ENCODE data around the gene QTRT2.

Gene QTRT2

DNA sequence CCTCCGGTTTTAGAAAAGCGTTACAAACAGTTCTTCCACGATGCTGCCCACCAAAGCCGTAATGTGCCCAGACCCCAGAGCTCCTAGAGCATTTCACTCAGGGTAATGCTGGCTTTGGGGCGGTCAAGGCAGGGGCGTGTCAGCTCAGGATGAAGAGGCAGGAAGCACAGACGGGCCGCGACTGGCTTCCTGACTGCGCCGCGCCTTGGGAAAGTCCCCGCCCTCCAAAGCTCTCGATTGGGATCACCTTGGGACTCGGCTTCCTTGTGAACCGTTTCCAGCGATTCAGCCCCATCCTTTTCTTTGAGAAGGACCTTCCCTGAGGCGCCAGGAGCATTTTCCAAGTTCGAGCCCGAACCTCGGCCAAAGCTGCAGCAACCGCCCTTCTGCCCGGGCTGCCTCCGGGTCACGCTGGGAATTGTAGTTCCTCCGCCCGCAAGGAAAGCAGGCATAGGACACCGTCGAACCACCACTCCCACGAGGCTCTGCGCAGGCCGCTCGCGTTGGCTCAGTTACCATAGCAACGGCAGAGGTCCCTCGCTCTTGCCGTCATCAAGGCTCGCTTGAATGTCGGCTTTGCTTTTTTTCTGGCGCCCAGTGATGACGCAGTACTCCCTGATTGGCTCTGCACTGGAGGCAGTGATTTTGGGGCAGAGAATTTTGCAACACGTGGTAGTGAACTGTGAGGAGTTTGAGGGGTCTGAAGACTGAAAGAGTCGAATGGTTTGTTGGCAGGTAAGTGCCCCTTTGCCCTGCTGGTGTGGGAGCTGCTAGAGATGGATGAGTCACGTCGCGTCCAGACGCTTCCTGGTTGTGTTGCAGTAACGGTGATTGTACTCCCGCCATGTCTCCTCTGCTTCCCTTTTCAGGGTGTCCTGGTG is at the start of gene QTRT2, which contains the start of gene CCDC191:
QTRT2 (plus strand) TSS at position 608 of the 881 bp plus-strand sequence. CDS start 8,521 bp downstream, outside the sequence.
CCDC191 (minus strand) TSS at position 397 of the 881 bp plus-strand sequence; CDS start at position 337, 60 bp downstream.
- DNase-seq = peak; percentile 98

DNA sequence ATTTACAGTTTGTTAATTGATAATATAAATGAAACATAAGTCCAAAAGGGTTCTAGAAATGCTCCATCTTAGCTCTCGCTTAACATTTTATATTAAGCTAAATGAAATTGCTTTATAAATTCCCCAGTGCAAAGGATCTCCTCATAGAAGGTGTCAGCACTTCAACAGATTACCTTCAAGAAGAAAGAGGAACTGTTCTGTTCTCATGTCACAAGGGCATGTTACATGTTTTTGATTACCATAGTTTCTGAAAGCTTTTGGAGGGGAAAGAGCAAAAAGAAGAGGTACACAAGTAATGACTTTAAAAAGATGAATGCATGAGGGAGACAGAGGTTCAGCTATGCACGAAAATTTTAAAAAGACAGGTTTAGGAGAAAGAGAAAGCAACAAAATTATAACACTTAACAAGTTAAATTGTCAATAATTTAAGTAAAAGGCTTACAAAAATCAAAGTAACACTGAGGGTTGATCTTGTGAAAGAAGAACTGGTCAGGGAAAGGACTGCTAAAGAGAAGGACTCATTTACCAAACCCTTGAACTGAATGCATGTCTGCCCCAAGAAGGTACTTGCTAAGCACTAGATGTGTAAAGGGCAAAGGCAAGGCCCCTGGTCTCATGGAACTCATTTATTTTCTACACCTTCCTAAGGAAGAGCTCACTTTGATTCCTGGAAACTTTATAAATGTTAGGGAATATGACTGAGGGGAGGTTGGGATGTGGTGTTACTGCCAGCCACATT is 45.3 kb upstream of the QTRT2 start:
- no peak for DNase-seq

DNA sequence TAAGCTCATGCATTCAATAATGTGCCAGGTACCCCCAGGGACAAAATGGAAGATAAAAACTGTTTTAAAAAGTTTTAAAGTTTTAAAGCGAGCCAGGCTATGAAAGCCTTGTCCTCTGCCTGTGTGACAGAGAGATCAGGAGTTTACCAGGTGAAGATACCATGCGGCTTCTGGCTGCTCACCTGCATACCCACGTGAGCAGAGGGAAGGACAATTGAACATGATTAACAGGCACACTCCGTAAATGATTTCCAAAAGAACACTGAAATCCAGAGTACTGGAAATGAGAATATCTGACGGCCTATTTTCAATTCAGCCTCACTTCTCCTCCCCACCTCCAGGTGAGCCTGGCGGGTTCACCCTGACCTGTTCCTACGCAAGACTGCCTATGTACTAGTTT is 42.3 kb upstream of the QTRT2 start:
- DNase-seq = no peak

DNA sequence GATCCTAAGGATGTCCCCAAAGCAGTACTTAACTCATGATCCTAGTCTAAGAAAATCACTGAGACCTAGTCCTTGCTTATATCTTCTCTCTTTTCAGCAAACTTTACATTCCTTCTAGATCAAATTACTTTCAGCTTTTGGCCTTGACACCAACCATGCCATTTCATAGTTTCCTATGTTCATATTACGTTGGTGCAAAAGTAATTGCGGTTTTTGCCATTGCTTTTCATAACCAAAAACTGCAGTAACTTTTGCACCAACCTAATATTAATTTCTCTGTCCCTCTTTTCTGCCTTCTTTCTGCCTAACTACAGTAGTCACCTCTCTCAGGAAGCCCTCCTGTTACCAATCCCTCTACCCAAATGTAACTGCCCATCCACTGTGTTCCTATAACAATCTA is 37.1 kb upstream of the QTRT2 start:
- no peak for DNase-seq

DNA sequence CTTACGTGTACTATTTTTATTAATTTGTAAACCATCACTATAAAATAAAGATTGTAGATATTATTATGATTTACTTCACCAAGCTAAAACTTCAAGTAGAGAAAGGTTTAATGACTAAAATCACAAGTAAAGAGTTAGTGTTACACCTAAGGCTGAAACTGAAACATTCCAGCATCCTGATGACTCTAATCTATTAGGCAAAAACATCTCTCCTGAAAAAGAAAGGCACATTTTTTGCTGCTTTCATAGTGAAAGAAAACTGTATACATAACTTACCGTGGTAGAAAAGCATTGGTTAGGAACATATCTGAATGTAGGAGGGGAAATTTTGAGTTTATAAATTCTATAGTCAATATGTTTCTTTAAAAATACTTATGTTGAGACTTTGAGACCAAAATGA is 35.6 kb upstream of the QTRT2 start:
- DNase-seq = no peak

DNA sequence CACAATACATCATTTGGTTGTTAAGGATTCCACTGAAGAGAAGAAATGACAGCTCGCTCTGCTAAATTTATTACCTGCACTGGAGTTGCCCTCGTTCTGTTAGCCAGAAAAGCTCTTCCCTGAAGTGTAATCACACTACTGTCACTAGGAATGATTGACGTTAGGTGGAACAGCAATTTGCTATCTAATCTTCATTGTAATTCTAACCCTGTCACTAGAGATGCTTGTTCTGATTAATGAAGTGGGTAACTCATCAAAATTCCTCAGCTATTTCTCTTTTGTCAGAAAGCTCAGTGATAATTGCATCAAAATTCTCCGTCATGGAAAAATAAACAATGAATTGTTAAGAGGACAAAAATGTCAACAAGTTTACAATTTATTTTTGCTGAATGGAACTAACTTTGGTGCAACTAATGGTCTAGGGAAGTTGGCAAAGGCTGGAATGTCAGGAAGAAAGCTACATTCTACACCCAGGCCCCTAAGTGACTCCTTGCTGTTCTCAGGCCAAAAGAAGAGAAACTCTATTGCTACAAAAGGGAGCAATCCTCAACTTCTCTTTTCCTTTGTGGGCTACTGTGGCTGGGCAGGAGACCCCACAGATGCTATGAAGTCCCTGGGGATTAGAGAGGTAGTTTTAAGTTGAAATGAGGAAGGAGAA is 34.3 kb upstream of the QTRT2 start:
- DNase-seq = no peak

DNA sequence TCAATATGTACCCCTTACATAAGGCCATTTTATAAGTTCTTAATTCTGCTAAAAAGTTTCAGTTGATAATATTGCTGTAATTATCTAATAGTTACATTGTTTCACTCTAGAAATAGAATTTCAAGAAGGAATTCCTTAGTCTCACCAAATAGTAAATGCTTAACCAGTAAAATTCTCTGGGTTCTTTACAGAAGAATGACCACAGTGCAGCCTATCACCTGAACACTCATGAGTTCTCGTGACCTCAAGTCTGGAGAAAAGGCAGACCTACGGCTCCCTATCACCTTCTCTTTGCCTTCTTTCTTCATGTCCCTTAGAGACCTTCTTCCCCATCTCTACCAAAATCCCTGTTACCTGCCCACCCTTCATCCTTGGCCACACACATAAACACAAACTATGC is 31.1 kb upstream of the QTRT2 start:
- no peak for DNase-seq

DNA sequence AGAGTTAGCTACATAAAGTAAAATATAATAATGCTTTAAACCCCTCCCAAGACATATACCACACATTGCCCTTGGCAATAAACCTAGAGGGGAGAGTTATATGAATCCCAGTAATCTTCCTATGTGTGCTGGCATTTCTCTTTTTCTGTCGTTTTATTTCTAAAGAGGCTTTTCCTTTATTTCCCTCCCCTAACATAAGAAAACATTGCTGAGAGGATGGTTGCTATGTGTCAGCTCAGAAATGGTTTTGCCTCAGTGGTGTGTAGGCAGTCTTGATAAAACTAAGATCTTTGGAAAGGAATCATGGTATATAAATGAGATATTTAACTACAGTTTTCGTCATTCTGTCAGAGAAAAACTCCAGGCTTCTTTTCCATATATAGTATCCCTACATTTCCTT is 30.2 kb upstream of the QTRT2 start:
- DNase-seq = no peak

DNA sequence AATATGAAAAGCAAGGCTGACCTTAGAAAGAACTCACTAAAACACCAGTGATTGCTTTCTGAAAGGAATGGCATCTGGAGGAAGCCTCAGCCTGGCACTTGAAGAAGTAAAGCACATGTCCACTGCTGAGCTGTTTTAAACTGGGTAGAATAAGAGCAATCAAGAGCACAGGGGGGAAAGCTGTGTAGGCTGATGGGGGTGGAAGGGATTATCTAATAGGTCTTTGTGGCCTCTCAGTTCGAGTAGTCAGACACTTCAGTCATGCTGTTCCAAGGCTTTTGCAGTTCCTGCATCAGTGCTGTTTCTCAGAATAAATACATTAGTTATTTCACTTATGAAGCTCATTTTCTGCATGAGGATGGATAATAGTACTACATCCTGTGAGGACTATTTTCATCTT is 22.8 kb upstream of the QTRT2 start:
- DNase-seq = no peak

DNA sequence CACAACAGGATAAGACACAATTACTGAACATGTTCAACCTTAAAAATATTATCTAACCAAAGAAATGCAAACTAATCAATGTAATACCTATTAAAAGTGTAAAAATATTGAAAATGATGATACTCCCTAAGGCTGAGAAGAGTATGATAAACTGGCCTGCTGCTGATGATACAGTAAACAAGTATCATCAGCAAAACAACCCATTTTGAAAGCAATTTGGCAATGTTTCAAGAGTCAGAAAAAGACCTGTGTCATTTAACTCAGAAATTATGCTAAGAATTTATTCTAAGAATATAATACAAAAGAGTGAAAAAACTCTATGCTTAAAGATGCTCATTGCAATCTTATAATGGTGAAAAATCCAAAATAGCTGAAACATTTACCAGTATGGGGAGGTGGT is 22.3 kb upstream of the QTRT2 start:
- no peak for DNase-seq

DNA sequence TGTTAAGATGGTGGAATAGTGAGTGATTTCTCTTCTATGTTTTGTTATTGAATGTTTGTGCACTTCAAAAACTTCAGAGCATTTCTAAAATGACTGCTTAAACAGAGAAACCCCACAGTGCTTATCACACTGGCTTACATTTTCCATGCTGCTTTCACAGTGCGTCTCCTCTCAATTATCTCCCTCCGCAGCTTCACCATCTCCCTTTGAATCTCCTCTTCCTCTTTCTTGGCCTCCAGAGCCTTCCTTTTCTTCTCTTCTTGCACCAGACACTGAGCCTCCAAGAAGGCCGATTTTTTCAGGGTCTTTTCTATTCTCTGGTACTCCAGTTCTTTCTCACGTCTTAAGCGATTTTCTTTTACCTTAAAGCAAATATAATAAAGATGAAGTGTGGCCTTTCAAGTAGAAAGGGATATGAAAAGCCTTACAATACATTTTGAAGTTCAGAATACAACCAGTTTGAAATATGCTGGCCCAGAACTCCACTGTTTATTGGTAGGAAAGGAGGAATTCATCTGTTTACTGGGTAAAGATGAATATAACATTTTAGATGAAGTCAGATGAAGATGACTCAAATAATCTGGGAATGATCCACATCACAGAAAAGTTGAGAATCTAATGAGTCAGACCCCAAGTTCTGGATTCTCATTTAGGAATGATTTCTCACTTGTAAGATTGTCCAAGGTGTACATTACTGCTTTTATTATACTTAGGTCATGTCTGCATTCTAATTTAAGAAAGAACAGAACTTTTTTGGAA is 21.6 kb upstream of the QTRT2 start:
- no peak for DNase-seq

DNA sequence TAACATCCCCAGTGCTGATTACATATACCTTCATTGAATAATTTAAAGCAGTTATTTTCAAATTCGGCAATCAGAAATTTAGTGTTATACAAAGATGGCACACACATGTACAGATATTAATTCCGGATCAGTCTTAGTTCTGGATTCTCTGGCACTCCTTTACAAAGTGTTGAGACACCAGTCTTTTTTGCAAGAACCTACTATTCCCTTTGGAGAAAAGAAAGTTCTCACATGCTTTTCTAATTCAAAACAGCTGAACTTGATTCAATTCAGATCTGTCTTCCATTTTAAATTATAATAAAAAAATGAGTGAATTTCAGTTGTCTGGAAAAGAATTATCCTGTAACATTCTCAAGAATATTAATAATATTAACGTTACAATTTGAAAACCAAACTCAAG is 20.6 kb upstream of the QTRT2 start:
- DNase-seq = no peak

DNA sequence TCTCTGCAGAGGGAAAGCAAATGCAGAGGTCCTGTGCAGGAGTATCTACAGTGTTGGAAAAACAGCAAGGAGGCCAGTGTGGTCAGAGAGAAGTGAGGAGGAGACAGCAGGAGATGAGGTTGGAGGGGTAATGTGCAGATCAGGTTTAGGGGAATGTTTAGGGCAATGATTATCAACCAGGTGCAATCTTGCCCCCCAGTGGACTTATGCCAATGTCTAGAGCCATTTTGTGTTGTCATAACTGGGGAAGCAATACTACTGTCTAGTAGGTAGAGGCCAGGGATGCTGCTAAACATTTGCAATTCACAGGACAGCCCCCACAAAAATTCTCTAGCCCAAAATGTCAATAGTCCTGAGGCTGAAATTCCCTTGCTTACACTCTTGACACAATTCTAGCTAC is 13.3 kb upstream of the QTRT2 start:
- DNase-seq = no peak

DNA sequence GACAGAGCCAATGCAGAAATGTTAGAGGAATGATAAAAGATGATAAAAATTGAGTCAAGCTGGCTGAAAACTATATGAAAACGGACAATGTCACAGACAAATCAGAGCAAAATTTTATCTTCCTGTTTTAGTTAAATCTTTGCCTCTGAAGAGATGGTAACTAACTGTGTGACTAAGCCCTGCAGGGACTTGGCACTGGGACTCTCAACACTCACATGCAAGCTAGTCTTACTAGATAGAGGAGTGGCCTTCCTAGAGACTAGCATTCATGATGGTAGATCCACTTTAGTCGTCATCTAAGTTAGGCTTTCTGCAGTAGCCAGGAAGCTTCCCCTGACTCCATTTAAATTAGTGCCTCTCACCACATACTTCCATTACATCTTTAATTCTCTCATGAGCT is 4.3 kb upstream of the QTRT2 start:
- DNase-seq = no peak

DNA sequence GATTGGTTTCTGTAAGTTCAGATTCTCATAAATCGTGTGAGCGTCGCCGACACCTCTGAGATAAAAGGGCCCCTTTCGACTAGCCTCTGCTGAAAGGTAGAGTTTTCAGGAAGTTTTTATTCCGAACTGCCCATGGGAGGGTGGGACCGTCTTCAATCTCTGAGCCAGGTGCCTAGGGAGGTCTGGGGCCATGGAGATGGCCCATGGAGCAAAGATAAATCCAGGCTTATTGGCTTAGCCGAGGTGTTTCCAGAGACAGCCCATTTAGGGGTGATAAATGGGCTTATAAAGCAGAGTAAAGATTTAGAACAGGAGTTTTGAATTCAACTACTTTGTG is 442 bp downstream of the QTRT2 start:
- DNase-seq = no peak

DNA sequence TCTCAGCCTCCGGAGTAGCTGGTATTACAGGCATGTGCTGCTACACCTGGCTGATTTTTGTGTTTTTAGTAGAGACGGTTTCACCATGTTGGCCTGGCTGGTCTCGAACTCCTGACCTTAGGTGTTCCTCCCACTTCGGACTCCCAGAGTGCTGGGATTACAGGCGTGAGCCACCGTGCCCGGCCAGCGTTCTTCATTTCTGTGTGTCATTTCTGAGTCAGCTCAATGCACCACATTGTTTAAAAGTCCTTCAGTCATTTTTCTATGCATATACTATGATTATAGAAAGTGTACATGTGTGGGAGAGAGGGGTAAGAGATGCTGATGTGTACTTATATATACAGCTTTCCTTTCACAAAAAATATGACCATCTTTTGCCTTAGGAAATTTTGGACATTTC is 2.1 kb downstream of the QTRT2 start:
- no peak for DNase-seq

DNA sequence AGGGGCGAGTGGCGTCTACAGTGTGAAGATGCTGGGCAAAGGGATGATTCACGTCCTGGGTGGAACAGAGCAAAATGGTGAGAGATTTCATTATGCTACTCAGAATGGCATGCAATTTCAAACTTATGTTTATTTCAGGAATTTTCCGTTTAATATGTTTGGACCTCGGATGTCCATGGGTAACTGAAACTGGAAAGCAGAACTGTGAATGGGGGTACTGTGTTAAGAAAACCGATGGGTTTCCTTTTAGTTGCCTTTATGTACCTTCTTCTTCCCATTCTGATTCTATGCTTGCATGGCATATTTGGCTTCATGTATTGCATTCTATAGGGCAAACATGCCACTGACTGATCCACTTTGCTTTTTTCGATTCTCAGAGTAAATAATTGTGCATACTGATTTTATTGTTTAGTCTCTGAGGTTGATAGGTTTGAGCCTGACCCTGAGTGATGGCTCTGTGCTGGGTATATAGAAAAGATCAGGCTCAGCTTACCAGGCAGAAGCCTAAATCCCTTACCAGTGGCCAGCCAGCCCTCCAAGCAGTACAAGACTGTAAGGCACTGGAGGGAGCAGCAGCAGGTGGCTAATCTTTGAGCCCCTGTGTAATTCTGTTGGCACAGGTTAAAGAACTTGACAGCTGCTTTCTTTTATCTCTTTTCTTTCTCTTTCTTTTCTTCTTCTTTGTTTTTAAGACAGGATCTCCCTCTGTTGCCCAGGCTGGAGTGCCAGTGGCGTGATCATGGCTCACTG is 4.5 kb downstream of the QTRT2 start:
- no peak for DNase-seq

DNA sequence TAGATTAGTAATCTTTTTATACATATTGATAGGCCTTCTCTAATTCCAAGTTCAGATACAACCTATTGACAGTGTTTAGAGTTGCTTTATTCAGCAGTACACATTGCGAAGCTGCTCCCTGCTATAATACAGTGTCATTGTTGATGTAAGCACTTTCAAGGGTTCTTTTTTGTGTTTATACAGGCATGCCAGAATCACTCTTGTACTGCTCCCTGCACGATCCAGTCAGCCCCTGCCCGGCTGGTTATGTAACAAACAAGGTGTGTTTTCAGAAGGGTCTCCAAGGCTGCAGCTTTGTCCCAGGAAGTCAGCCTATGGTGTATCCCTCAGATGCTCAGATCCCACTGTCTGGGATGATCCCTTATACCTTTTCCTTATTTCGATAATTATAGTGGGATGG is 11.3 kb downstream of the QTRT2 start:
- no peak for DNase-seq

DNA sequence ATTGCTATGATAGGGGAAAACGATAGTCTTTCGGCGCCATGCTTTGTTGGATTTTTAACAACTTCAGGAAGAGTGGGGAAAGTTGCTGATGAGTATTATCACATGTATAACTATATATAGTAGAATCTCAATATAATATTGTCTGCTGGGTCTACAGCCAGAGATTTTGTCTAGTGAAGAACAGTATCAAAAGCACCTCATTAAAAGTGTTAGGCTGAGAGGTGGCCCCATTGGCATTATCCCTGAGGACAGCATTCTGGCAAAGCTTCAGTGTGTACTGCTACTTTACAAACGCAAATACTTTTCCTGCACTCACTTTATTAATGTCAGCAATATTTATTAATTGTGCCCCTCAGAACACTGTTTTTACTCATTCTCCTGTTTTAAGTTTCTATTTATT is 11.8 kb downstream of the QTRT2 start:
- no peak for DNase-seq

DNA sequence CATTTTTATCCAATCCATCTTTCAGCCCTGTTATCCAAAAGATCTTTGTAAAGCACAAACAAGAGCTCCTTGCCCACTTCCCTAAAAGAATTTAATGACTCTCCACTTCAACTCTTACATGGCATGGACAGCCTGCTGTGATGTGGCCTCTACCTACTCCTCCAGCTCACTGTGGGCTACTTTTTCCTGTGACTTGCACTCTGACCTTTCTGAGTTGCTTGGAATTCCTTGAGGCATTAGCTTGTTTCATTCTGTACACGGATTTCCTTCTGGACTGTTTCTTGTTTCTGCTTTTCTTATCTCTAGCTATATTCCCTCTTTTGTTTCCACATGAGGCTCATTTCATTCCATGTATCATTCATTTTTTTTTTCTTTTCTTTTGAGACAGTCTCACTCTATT is 15.2 kb downstream of the QTRT2 start:
- no peak for DNase-seq

DNA sequence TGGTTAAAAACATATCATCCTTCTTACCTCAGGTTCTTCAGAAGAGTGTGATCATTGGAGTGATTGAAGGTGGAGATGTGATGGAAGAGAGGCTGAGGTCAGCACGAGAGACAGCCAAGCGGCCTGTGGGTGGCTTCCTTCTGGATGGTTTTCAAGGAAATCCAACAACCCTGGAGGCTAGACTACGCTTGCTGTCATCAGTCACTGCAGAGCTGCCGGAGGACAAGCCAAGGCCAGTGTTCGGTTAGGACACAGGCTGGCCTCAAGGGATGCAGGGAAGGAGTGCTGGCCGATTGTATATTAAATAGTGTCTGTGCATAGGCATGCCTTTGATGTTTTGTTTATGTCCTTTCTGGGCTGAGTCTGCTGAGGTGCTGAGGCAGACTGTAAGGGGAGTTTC is 20.2 kb downstream of the QTRT2 start:
- DNase-seq = no peak

DNA sequence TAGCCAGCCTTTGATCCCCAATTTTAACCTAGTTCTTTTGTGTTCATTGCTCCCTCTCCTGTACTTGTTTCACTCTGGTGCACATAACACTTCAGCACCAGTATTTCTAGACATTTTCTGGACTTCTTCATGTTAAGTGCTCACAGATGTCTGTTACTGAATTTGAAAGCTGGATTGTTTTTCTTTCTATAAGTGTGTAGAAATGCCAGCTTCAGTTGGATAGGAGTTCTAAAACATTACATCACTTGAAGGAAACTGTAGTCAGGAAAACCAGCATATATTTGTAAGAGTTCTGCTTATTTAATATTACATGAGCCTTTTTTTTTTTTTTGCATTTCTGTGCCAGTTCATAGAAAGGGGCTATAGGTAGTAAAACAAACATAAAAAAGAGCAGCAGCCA is 21.6 kb downstream of the QTRT2 start:
- DNase-seq = no peak

Data from retina (tissue), 1 donor.